GM12892 (cell line): ENCODE results near the gene MAP2K5.

Source experiments
- DNase-seq: peaks from one replicate; pipeline ENCODE4 v3.0.0; 2011; ENCODE audit not compliant: insufficient read length
- FAIRE-seq: peaks from 2 replicates; lab custom pipeline; 2011; peaks lifted over from hg19 to GRCh38; lab: Jason Lieb, UNC
- POLR2A ChIP-seq: IDR thresholded peaks from 2 replicates; pipeline ENCODE4 v1.6.1; 2011; ENCODE audit warnings: low read depth, low read length, control low read depth
- POLR2AphosphoS5 ChIP-seq: IDR thresholded peaks from 2 replicates; pipeline ENCODE4 v1.6.1; 2011; ENCODE audit warnings: low read depth, low read length, control low read depth
- TAF1 ChIP-seq: IDR thresholded peaks from 2 replicates; pipeline ENCODE4 v1.6.1; 2011; ENCODE audit warnings: low read depth, mild to moderate bottlenecking, control low read depth, low read length, borderline replicate concordance

Gene MAP2K5

GRCh38 chr15:67741308-67741707 is 198.8 kb downstream of the MAP2K5 start:
- DNase-seq (no peak), FAIRE-seq (no peak)
- no peak for TF ChIP-seq POLR2A
- no peak for TF ChIP-seq POLR2AphosphoS5
- TF ChIP-seq TAF1: no peak

DNA sequence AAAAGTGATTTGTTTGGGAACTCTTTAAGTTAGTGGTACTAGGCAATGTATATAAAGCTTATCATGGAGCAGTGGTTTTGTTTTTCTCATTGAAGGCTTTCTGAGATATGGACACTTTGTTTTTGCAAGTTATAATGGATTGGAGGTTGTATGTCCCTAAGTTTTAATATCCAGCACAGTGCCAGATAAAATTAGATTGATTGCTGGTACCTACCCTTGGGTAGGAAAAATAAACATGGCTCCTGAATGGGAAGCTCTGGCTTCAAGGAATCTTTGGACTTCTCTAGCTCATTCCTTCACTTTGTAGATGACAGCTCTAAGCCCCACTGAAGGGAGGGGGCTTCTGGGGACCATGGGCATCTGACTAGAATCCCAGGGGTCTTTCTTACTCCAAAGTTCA is 201.1 kb downstream of the MAP2K5 start:
- no peak for DNase-seq
- TF ChIP-seq POLR2AphosphoS5 (no peak), TAF1 (no peak), POLR2A (no peak)
- FAIRE-seq: no peak

DNA sequence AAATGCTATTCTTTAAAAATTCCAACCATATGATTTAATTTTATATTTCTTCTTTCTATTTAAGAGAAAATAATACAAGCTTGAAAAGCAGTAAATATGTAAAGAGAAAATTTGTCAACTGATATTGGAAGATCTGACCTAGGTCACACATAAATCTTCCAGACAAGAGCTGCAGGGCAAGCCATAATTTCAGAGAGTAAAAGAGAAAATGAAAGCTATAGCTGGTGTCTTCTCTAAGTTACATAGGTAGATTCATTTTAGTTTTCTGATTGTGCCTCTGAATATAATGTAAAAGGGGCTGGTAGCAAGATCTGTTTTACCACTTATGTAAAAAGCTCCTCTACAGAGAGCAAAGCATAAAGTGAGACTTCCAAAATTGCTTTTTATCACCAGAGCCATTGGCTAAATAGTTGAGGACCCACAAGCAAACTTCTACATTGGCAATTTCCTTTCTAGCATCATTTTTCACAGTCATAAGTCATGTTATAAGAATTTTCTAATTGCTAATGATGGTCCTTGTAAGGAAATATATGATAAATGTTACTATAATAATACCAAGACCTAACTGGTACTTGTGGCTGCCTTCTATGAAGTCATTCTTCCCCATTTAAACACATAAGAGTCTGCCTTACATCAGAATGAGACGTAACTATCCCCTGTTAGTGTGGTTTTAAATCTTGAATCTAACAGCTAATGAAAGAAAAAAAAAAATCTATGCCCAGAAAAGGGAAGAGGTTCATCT is 202.0 kb downstream of the MAP2K5 start:
- DNase-seq: no peak
- FAIRE-seq: no peak
- TF ChIP-seq TAF1: no peak
- no peak for TF ChIP-seq POLR2AphosphoS5

GRCh38 chr15:67745073-67746006 is 202.8 kb downstream of the MAP2K5 start:
- DNase-seq (no peak), FAIRE-seq (peak; percentile 48)
- TF ChIP-seq TAF1 (no peak), POLR2A (no peak), POLR2AphosphoS5 (no peak)

GRCh38 chr15:67746022-67746421 is 203.5 kb downstream of the MAP2K5 start:
- no peak for FAIRE-seq
- no peak for DNase-seq
- TF ChIP-seq TAF1: no peak
- no peak for TF ChIP-seq POLR2A
- no peak for TF ChIP-seq POLR2AphosphoS5

DNA sequence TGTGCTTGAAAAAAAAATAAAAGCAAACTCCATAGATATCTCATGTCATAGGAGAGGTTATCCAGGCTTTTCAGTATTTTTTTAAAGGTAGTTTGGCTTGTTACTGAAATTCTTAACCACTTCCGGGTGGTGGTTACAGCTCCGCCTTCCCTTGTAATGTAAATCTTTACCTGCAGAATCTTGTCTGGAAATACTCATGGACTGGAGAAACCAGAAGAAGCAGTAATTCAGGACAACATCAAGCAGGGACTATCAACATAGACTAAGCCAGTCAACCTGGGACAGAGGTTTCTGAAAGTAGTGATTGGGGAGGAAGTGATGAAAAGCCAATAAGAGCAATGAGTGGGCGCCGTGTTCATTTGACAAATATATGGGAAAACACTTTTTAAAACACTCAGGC is 203.9 kb downstream of the MAP2K5 start:
- FAIRE-seq (no peak), DNase-seq (no peak)
- TF ChIP-seq POLR2A (no peak), POLR2AphosphoS5 (no peak), TAF1 (no peak)

DNA sequence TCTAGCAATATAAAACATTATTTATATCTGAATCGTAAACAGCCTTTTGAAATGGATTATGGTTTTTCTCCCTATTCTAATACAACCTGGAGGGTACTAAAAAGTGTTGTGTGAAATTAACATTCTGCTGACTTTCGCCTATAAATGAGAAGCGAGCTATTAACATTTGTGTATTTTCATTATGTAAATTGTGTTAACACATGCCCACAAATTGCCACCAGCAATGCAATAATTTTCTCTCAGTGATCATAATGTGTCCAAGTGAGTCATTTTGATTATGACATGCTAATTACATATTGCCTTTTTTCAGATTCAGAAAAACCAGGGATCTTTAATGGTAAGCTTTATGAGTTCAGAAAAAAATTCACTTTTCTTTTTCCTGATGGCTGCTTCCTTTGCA is 205.4 kb downstream of the MAP2K5 start:
- DNase-seq (no peak), FAIRE-seq (peak; percentile 33)
- no peak for TF ChIP-seq TAF1
- TF ChIP-seq POLR2AphosphoS5: no peak
- no peak for TF ChIP-seq POLR2A

- TF ChIP-seq POLR2AphosphoS5: no peak
- no peak for DNase-seq
- FAIRE-seq: no peak
Observed at GRCh38 chr15:67750371-67750770, 207.9 kb downstream of the MAP2K5 start.

- FAIRE-seq (no peak), DNase-seq (no peak)
- no peak for TF ChIP-seq TAF1
- no peak for TF ChIP-seq POLR2AphosphoS5
- no peak for TF ChIP-seq POLR2A
Observed at GRCh38 chr15:67753891-67754290, 211.4 kb downstream of the MAP2K5 start.

DNA sequence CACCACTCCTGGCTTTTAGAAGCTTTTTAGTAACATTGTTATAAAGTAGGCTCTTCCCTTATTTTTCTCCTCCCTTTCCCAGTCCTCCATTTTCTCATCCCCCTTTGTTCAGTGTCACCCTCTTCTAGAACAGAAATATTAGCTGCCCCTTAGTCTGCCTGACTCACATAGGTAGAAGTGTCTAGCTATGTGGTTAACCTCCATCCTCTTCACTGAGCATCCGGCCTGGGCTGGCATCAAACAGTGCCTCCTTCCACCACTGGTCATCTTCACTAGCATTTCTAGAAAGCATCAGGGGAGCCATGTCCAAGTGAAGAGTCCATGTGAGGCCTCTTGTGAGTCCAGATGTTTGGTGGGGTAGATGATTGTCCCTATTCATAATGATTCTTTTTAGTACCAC is 212.8 kb downstream of the MAP2K5 start:
- DNase-seq (no peak), FAIRE-seq (no peak)
- TF ChIP-seq POLR2A (no peak), POLR2AphosphoS5 (no peak), TAF1 (no peak)

- TF ChIP-seq POLR2AphosphoS5 (no peak), POLR2A (no peak), TAF1 (no peak)
- FAIRE-seq: no peak
- DNase-seq: no peak
Observed at GRCh38 chr15:67755936-67756335, 213.4 kb downstream of the MAP2K5 start.

DNA sequence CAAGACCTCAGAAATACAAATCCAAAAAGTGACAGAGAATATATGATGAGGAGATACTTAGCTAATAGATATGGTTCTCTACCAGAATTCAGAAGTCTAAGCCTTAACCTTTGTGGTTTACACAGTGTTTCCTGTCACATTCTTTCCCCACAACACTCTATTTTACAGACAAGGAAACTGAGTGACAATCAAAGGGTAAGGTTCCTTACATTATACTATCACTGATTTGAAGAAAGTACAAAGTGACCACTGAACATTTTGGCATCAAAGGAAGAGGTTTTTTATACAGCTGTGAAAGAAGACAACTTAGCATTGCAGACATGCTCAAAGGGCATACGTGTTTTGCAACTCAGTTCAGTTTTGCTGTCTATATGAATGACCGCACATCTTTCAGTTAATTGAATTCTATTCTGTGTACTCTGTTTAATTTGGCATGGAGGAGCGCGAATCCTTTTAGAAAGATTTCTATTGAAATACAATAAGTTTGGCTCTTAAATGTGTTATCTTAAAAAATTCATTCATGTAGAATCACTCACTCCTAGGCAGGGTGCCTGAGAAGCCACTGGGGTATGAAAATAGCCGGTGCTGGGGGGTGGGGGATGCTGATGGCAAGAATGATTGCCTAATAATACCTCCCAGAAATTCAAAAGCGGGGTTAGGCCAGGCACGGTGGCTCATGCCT is 216.3 kb downstream of the MAP2K5 start:
- FAIRE-seq: no peak
- TF ChIP-seq POLR2A (no peak), POLR2AphosphoS5 (no peak), TAF1 (no peak)

More for the DNA sequence above, 216.3 kb downstream of the MAP2K5 start:
- DNase-seq: no peak
